Erythroblast (primary cell): ENCODE data around the gene ATP6V1F.

Experiments used
- GATA1 ChIP-seq: IDR thresholded peaks from 2 replicates; pipeline ENCODE4 v1.6.1; 2011; ENCODE audit warnings: low read depth, mild to moderate bottlenecking, control low read depth, low read length, moderate library complexity
- POLR2A ChIP-seq: IDR thresholded peaks from 2 replicates; pipeline ENCODE4 v1.6.1; 2011; ENCODE audit warnings: mild to moderate bottlenecking, low read length

DNA sequence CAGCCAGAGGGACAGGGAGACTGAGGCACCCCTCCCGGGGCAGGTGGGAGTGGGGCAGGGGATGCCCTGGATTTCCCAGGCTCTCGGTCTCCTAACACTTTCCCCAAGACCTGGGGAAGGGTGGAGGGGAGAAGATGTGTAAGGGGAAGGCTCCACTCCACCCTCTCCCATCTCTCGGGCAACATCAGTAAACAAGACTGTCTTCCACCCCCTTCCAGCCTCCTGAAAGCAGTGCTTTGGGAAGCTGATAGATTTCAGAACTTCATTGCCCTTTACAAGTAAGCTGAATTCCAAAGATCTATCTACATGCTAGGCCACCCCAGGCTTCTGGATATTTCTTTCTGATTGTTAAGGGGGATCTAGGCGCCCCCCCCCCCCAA, 28.7 kb upstream of the ATP6V1F start:
- TF ChIP-seq POLR2A, result no peak
- no peak for TF ChIP-seq GATA1
